A673 (cell line): Measurements from ENCODE around the gene POLR1H.

ENCODE experiments used
- EZH2 ChIP-seq: fragments of 200-600 bp; sonication (generic); IDR thresholded peaks from 2 replicates; pipeline ENCODE4 v1.6.1; 2017; ENCODE audit warnings: borderline replicate concordance, low read depth, mild to moderate bottlenecking, mixed read lengths, antibody characterized with exemption, low read length; ENCODE audit not compliant: poor library complexity, severe bottlenecking
- TF ChIP-seq, protein P1 (sequence below): fragments of 300-800, 200-600 bp; sonication (generic); conservative IDR thresholded peaks from 2 replicates; pipeline ENCODE4 v1.5.1; 2017; ENCODE audit warnings: low read depth, mild to moderate bottlenecking, antibody characterized with exemption, low read length, moderate library complexity, mixed read lengths

- TF ChIP-seq, protein P1, sequence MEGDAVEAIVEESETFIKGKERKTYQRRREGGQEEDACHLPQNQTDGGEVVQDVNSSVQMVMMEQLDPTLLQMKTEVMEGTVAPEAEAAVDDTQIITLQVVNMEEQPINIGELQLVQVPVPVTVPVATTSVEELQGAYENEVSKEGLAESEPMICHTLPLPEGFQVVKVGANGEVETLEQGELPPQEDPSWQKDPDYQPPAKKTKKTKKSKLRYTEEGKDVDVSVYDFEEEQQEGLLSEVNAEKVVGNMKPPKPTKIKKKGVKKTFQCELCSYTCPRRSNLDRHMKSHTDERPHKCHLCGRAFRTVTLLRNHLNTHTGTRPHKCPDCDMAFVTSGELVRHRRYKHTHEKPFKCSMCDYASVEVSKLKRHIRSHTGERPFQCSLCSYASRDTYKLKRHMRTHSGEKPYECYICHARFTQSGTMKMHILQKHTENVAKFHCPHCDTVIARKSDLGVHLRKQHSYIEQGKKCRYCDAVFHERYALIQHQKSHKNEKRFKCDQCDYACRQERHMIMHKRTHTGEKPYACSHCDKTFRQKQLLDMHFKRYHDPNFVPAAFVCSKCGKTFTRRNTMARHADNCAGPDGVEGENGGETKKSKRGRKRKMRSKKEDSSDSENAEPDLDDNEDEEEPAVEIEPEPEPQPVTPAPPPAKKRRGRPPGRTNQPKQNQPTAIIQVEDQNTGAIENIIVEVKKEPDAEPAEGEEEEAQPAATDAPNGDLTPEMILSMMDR = no peak
- no peak for TF ChIP-seq EZH2
Observed at GRCh38 chr6:30113841-30114240, 52.8 kb downstream of the POLR1H start.
